Fibroblast of lung (primary cell): Measurements from ENCODE around the gene HSH2D. TPM values are rescaled to one million over a fixed set of nuclear protein-coding genes. Genes with fewer than 3 reads are reported as not detected.

Experiments used
- DNase-seq, 2 donors: peaks; one replicate each; pipeline versions ENCODE4 v3.0.0 to v3.0.0-alpha.2; 2010; ENCODE audit warnings: low read depth in 2 of 2
- H2AFZ ChIP-seq: 2 replicates; pipeline ENCODE4 v1.5.1; 2012; ENCODE audit warnings: low read length, control low read depth, inconsistent platforms
- H3K27ac ChIP-seq: 2 replicates; pipeline ENCODE4 v1.5.1; 2011; ENCODE audit warnings: low read length, control low read depth; ENCODE audit not compliant: insufficient read depth
- H3K27me3 ChIP-seq: 2 replicates; pipeline ENCODE4 v1.5.1; 2011; ENCODE audit warnings: mild to moderate bottlenecking, low read length; ENCODE audit not compliant: control insufficient read depth, insufficient read depth
- H3K36me3 ChIP-seq: 2 replicates; pipeline ENCODE4 v1.5.1; 2011; ENCODE audit warnings: low read length; ENCODE audit not compliant: control insufficient read depth, insufficient read depth
- H3K4me1 ChIP-seq: 2 replicates; pipeline ENCODE4 v1.5.1; 2011; ENCODE audit warnings: low read length; ENCODE audit not compliant: control insufficient read depth, insufficient read depth; ENCODE audit errors: extremely low read depth
- H3K4me2 ChIP-seq: 2 replicates; pipeline ENCODE4 v1.5.1; 2011; ENCODE audit warnings: low read length, control low read depth; ENCODE audit not compliant: insufficient read depth; ENCODE audit errors: extremely low read depth
- H3K4me3 ChIP-seq, 4 experiments: fragments of 200-600 bp in 1 of 4; sonication (generic) in 1 of 4; replicated peaks in 1 of 4; 2 replicates each; pipeline ENCODE4 v1.5.1; 2011 to 2016; ENCODE audit warnings: low read length in 4 of 4, low read depth in 3 of 4, mild to moderate bottlenecking in 3 of 4, control low read depth in 2 of 4, inconsistent platforms in 1 of 4, mixed read lengths in 1 of 4; ENCODE audit not compliant: insufficient read depth in 1 of 4; ENCODE audit errors: control extremely low read depth in 1 of 4
- H3K79me2 ChIP-seq: 2 replicates; pipeline ENCODE4 v1.5.1; 2012; ENCODE audit warnings: mild to moderate bottlenecking, low read length, inconsistent platforms; ENCODE audit not compliant: control insufficient read depth, insufficient read depth
- H3K9ac ChIP-seq: 2 replicates; pipeline ENCODE4 v1.5.1; 2011; ENCODE audit warnings: mild to moderate bottlenecking, low read length, control low read depth; ENCODE audit not compliant: insufficient read depth
- H3K9me3 ChIP-seq: 2 replicates; pipeline ENCODE4 v1.5.1; 2012; ENCODE audit warnings: low read depth, low read length; ENCODE audit not compliant: control insufficient read depth, insufficient read depth
- H4K20me1 ChIP-seq: 2 replicates; pipeline ENCODE4 v1.5.1; 2011; ENCODE audit warnings: low read length; ENCODE audit not compliant: control insufficient read depth, insufficient read depth; ENCODE audit errors: extremely low read depth
- EZH2 ChIP-seq: IDR thresholded peaks from 2 replicates; pipeline ENCODE4 v1.5.1; 2012; ENCODE audit warnings: low read length, control low read depth, mild to moderate bottlenecking; ENCODE audit errors: missing control alignments
- polyA plus RNA-seq, 2 donors: library from polyadenylated mRNA; depleted of rRNA in 1 of 2; stranded (reverse) in 1 of 2; unstranded in 1 of 2; fragments of >200 nt; gene quantifications; 2 replicates each; pipeline ENCODE4 v1.2.1, GENCODE V29; 2011 to 2012; ENCODE audit warnings: missing spikeins in 1 of 2
- total RNA-seq: library from RNA; depleted of rRNA; stranded (reverse); fragments of >200 nt; gene quantifications from 2 replicates; pipeline ENCODE4 v1.2.1, GENCODE V29; 2014
- TF ChIP-seq, protein P1 (sequence below), 2 donors: IDR thresholded peaks in 1 of 2; conservative IDR thresholded peaks in 1 of 2; 1 replicate in 1 of 2; 2 replicates in 1 of 2; pipeline ENCODE4 v1.5.1; 2011 to 2012; ENCODE audit warnings: low read length in 2 of 2, control low read depth in 1 of 2, inconsistent platforms in 1 of 2, low read depth in 1 of 2, mild to moderate bottlenecking in 1 of 2

The HSH2D gene
- total and polyA plus RNA-seq, 2 donors (not counting 1 experiment from before 2014, with no cell fraction given) = not detected

DNA sequence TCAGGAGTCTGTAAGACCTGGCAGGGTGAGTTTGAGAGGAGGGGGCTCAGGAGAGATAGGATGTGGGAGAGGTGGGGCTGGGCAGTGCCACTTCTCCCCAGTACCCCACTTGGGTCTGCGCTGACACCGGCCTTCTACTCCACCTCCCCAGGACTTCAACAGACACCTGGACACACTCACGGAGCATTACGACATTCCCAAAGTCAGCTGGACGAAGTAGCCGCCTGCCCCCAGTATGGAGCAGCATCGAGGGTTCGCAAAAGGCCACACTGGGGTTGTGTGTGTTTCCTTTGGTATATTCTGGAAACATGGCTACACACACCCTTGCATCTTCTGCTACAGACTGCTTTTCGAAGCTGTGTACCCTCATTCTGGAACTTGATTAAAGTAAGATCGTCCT, 47.3 kb downstream of the HSH2D start:
- H3K36me3 ChIP-seq = peaks cover 23% of the 10 kb centered on the region
- H3K4me2 ChIP-seq = no peak overlapping the region
- no peak overlapping the region for H3K27ac ChIP-seq
- no peak overlapping the region for H2AFZ ChIP-seq
- no peaks in the 10 kb centered on the region for H3K9me3 ChIP-seq
- no peak overlapping the region for H3K4me3 ChIP-seq
- no peak overlapping the region for H3K9ac ChIP-seq
- no peak for DNase-seq
- H3K4me1 ChIP-seq = peaks cover 3% of the 10 kb centered on the region
- no peaks in the 10 kb centered on the region for H4K20me1 ChIP-seq
- peaks cover 24% of the 10 kb centered on the region for H3K79me2 ChIP-seq
- TF ChIP-seq, protein P1, sequence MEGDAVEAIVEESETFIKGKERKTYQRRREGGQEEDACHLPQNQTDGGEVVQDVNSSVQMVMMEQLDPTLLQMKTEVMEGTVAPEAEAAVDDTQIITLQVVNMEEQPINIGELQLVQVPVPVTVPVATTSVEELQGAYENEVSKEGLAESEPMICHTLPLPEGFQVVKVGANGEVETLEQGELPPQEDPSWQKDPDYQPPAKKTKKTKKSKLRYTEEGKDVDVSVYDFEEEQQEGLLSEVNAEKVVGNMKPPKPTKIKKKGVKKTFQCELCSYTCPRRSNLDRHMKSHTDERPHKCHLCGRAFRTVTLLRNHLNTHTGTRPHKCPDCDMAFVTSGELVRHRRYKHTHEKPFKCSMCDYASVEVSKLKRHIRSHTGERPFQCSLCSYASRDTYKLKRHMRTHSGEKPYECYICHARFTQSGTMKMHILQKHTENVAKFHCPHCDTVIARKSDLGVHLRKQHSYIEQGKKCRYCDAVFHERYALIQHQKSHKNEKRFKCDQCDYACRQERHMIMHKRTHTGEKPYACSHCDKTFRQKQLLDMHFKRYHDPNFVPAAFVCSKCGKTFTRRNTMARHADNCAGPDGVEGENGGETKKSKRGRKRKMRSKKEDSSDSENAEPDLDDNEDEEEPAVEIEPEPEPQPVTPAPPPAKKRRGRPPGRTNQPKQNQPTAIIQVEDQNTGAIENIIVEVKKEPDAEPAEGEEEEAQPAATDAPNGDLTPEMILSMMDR (conservative IDR thresholded peaks at IDR 0.05 in 1 of 2, IDR thresholded peaks at IDR 0.05 in 1 of 2; ENCODE audit: low read depth in 1 of 2, low read length in 2 of 2) = no peak
- TF ChIP-seq EZH2 = no peak
- H3K27me3 ChIP-seq = no peaks in the 10 kb centered on the region

DNA sequence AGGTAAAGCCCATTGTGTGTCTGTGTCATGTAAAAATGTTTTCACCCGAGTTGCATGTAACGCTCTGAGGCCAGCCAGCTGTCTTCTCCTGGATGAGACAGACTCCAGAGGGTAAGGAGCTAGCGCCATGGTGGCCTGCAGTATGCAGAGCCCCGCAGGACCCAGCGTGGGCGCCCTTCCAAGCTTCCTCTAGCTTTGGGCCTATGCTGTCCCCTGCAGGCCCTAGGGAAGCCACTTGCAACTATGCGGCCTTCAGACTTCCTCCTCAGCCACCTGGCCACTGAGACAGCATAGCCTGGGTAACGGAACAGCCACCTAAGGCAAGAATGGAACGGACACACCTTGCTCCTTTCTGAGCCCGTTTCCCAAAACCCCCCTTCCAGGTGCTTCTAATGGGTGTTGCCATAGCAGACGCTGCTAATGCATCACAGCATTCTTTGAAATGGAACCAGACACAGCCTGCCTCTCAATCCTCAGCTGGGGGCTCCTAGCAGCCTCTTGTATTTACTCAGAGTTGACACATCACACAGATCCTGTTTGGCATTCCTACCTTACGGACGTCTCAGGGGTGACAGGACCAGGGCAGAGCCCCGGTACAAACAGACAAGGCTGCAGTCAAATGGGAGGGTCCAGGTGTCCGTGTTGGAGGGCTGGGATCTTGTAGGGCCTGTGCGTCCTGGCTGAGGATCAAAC, 47.9 kb downstream of the HSH2D start:
- H3K4me1 ChIP-seq = peaks cover 9% of the 10 kb centered on the region
- H3K4me3 ChIP-seq = no peak overlapping the region
- TF ChIP-seq, protein P1 (conservative IDR thresholded peaks at IDR 0.05 in 1 of 2, IDR thresholded peaks at IDR 0.05 in 1 of 2; ENCODE audit: low read depth in 1 of 2, low read length in 2 of 2) = no peak
- no peak for TF ChIP-seq EZH2
- H3K9me3 ChIP-seq = no peaks in the 10 kb centered on the region
- H3K36me3 ChIP-seq = peaks cover 23% of the 10 kb centered on the region
- no peak overlapping the region for H3K27ac ChIP-seq
- no peak overlapping the region for H3K4me2 ChIP-seq
- DNase-seq = no peak
- H3K9ac ChIP-seq = no peak overlapping the region
- H4K20me1 ChIP-seq = no peaks in the 10 kb centered on the region
- H3K79me2 ChIP-seq = peaks cover 17% of the 10 kb centered on the region
- H3K27me3 ChIP-seq = no peaks in the 10 kb centered on the region
- H2AFZ ChIP-seq = no peak overlapping the region

DNA sequence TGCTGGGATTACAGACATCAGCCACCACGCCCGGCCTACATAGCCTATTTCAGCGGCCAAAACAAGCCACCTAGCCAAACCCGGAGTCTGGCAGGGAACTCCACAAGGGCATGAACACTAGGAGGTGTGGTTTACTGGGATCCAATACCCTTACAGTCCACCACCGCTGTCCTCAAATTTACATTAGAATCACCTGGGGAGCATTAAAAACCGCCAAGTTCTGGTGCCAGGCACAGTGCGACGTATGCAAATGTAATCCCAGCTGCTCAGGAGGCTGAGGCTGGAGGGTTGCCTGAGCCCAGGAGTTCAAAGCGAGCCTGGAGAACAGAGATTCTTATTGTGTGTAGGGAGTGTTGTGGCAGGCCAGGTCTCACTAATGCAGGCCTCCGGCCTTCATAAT, 50.0 kb downstream of the HSH2D start:
- H3K36me3 ChIP-seq = peaks cover 17% of the 10 kb centered on the region
- H3K4me3 ChIP-seq = no peak overlapping the region
- H3K4me2 ChIP-seq = no peak overlapping the region
- DNase-seq = no peak
- TF ChIP-seq, protein P1 (conservative IDR thresholded peaks at IDR 0.05 in 1 of 2, IDR thresholded peaks at IDR 0.05 in 1 of 2; ENCODE audit: low read depth in 1 of 2, low read length in 2 of 2) = no peak
- TF ChIP-seq EZH2 = no peak
- no peaks in the 10 kb centered on the region for H3K27me3 ChIP-seq
- peaks cover 14% of the 10 kb centered on the region for H3K4me1 ChIP-seq
- H3K79me2 ChIP-seq = peaks cover 12% of the 10 kb centered on the region
- no peak overlapping the region for H3K27ac ChIP-seq
- H4K20me1 ChIP-seq = no peaks in the 10 kb centered on the region
- no peak overlapping the region for H2AFZ ChIP-seq
- no peaks in the 10 kb centered on the region for H3K9me3 ChIP-seq
- H3K9ac ChIP-seq = no peak overlapping the region
